GM19193 (cell line): ENCODE data around the gene PPM1E.

Experiments
- POLR2A ChIP-seq: IDR thresholded peaks from 4 replicates; pipeline ENCODE4 v1.6.1; 2011; ENCODE audit not compliant: insufficient read depth, insufficient read length; ENCODE audit errors: extremely low read depth

PPM1E gene

DNA sequence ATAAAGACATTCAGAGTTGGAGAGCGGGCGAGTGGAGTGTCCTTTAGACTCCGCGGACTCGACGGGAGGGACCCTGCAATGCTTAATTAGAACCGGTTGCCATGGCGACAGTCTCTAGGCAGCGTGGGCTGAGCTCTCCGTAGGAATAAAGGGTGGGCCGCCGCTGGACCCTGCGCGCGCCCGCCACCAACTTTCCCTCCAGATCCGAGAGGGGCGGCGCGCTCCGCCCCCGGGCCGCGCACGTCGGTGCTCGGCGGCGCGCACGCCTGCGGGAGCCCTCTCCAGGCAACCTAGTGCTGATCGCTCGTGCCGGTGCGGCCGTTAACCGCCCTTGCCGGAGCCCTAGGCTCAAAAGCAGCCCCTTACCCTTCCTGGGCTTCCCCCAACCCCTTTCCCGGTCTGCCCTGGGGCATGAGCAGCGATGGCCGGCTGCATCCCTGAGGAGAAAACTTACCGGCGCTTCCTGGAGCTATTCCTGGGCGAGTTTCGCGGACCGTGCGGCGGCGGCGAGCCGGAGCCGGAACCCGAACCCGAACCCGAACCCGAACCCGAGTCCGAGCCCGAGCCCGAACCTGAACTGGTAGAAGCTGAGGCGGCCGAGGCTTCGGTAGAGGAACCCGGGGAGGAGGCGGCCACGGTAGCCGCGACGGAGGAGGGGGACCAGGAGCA lies at the start of gene PPM1E:
TSS of gene PPM1E (plus strand) at position 278 of the 669 bp plus-strand sequence.
- TF ChIP-seq POLR2A, result no peak

DNA sequence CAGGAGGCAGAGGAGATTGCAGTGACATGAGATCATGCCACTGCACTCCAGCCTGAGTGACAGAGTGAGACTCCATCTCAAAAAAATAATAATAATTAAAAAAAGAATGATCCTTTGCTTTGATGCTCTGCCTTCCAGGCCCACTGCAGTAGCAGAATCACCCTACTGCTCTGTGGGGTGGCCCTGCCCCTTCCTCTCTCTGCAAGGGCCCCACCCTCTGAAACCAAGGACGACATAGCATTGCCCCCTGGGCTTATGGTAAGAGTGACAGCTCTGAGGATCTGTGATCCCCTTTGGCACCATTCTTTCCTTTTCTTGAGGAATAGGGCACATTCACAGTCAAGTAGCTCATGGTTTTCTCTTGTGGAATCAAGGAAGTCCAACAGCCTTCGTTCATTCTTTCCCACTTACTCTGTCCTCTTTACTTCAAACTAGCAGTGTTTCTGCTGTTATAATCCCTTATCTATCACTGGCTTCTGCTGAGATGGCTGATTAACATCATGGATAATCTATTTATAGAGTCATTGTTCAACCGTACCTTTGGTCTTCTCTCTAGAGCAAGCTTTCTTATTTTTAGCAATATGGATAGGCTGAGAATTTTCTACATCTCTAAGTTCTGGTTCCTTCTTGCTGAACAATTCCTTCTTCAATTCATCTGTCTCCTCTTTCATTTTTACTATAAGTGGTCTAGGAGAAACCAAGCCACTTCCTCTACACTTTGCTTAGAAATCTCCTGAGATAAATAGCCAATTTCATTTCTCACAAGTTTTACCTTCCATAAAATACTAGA lies 49.1 kb upstream of the PPM1E start:
- no peak for TF ChIP-seq POLR2A

DNA sequence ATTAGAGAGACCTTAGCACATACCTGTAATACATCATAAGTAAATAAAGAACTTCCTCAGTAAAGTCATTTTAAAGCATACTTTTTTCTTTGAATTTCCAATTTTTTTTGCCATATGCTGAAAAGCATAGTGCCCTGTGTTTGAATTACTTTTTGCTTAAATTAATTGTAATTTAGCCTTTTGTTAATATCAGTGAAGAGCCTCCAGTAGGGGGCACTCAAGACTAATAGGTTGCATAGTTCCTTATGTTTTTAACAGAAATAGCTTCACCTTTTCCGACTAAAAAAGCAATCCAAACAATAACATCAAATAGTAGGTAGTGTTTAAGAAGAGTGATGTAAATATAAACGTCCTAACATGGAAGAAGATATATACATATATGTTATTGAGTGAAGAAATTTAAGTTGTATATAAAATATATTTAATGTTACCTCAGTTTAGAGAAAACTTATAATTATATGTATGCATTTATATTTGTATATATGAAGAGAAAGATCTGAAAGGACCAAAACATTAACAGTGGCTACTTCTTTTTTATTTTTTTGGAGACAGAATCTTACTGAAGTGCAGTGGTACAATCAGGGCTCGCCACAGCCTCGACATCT lies 44.6 kb upstream of the PPM1E start:
- no peak for TF ChIP-seq POLR2A

DNA sequence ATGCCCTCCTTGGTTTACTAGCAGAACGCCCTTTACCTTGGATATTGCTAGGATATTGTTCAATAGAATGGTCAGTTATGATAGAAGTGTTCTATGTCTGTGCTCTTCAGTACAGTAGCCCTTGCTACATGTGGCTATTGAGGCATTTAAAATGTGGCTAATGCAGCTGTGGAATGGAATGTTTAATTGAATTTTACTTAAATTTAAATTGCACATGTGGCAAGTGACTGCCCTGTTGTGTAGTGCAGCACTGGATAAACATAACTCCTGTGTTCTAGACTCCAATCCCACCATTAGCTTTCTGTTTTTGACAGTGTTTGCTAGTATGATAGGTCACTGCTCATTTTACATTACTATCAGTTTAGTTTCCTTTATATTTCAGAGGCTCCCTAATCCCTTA lies 33.4 kb upstream of the PPM1E start:
- no peak for TF ChIP-seq POLR2A

DNA sequence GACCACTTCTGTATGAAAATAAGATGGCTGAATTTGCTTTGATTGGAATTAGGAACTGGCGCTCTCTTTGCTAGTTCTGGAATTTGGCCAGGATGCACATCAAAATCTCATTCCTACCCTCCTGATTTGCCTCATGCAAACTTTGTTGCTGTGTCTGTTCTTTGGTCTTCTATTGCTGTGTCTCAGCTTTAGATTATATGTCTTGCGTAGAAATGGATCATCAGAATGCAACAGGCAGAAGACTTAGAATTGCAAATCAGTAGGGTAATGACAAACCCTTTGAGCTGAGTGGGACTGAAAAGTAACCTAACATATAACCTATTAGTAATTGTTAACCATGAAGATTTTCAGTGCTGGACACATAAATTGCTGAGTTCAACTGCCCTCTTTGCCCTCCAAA lies 33.0 kb upstream of the PPM1E start:
- TF ChIP-seq POLR2A, result no peak

DNA sequence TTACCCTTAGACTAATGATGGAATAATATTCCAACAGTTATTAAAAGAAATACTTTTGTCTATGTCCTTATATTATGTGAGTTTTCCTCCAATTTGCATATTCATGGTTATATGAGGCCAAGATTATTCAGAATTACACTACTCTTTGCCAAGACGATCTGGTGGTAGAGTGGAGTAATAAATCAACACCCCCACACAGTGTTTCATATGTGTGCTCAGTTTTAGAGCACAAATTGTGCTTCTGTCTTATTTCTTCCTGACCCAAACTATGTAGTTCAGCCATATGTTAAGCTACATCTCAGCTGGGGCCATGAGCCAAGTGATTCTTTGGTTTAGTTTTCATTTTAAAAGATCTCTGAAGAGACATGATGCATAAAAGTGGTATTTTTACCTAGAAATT lies 26.9 kb upstream of the PPM1E start:
- no peak for TF ChIP-seq POLR2A

DNA sequence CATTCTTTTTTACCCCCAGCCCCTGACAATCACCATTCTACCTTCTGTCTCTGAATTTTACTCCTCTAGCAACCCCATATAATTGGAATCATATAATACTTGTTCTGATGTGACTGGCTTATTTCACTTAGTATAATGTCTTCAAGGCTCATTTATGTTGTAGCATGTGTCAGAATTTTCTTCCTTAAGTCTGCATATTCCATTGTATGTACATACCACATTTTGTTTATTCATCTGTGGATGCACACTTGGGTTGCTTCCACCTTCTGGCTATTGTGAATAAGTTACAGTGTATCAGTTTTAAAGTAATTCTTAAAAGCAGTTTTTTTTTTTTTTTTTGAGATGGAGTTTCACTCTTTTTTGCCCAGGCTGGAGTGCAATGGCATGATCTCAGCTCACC lies 24.7 kb upstream of the PPM1E start:
- TF ChIP-seq POLR2A, result no peak

DNA sequence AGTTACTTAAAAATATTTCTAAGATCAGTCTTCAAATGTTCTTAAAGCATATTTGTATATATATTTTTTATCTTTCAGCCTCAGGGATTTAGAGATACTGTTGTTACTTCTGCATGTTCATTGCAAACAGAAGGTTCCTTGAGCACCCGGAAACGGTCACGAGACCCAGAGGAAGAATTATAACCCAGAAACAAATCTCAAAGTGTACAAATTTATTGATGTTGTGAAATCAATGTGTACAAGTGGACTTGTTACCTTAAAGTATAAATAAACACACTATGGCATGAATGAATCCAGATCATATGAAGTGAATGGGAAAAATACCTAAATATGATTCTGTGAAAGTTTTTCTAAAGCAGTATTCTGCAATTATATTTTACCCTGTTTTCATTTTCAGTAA lies 21.6 kb upstream of the PPM1E start:
- no peak for TF ChIP-seq POLR2A

DNA sequence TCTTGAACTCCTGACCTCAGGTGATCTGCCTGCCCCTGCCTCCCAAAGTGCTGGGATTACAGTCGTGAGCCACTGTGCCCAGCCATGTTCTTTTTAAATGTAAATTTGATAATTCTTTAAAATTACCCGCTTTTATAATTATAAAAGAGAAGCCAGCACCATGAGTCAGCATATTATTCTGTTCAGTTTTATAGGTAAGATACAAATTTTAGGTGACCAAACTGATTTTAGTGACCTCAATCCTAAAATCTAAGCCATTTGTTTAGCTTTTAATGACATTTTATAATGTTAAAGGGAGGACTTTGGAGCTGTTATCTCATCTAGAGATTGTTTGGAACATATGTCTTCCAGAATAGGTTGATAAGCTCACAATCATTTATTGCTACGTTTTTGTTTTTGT lies 20.8 kb upstream of the PPM1E start:
- no peak for TF ChIP-seq POLR2A

DNA sequence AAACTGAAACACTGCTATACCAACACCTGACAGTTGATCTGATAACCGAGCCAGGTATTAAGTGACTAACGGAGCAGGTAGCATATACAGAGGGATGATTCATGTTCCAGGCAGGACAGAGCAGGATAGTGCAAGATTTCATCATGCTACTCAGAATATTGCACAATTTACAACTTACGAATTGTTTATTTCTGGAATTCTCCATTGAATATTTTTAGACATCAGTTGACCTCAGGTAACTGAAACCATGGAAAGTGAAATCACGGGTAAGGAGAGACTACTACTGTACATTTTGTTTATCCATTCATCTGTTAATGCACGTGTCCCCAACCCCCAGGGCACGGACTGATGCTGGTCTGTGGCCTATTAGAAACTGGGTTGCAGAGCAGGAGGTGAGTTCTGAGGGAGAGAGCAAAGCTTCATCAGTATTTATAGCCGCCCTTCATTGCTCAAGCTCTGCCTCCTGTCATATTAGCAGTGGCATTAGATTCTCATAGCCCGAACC lies 14.5 kb upstream of the PPM1E start:
- TF ChIP-seq POLR2A, result no peak

DNA sequence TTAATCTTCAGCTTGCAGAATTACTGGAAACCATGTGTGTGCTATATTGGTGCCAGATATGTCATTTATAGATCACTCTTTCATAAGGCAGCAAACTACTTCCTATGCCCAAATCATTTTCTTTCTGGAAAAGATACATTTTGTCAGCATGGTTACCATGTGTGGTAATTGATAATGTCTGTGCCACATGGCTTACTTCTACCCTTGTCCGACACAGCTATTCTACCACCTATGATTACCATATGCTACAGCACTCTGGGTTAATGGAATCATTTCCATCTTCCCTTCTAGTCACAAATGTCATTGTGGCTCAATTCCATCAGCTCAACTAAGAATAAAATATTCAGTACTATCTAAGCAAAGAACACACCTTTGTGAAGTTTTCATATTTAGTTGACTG lies 8.0 kb upstream of the PPM1E start:
- no peak for TF ChIP-seq POLR2A

DNA sequence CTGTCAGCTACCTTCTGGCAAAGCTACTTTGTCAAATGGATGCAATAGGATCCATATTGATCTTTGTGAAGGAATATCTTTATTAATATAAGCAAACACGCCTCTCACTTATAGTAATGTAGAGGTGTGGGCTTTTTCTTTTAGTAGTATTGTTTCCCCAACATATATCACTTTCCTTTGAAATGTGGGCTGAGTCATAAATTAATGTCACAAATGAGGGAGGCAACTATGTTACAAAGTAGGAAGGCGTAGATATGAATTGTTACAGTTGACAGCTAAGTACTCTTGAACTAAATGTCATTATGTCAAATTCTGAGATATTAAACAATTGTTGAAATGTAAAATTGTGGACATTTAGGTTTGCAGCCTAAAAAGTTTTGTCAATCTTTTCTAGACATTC lies 2.6 kb upstream of the PPM1E start:
- TF ChIP-seq POLR2A, result no peak

DNA sequence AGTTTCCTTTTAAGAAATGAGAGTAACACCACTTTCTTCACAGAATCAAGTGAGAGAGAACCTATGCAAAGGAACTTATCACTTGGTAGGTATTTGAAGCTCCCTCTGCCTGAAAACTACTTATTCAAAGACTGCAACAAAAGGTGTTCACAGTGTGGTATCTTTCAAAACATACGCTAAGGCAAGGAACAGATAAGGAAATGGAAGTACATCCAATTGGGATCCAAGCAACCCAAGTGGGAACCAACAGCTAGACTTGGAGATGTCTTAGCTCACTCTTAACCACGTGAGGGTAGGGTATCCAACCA lies 431 bp upstream of the PPM1E start:
- no peak for TF ChIP-seq POLR2A

DNA sequence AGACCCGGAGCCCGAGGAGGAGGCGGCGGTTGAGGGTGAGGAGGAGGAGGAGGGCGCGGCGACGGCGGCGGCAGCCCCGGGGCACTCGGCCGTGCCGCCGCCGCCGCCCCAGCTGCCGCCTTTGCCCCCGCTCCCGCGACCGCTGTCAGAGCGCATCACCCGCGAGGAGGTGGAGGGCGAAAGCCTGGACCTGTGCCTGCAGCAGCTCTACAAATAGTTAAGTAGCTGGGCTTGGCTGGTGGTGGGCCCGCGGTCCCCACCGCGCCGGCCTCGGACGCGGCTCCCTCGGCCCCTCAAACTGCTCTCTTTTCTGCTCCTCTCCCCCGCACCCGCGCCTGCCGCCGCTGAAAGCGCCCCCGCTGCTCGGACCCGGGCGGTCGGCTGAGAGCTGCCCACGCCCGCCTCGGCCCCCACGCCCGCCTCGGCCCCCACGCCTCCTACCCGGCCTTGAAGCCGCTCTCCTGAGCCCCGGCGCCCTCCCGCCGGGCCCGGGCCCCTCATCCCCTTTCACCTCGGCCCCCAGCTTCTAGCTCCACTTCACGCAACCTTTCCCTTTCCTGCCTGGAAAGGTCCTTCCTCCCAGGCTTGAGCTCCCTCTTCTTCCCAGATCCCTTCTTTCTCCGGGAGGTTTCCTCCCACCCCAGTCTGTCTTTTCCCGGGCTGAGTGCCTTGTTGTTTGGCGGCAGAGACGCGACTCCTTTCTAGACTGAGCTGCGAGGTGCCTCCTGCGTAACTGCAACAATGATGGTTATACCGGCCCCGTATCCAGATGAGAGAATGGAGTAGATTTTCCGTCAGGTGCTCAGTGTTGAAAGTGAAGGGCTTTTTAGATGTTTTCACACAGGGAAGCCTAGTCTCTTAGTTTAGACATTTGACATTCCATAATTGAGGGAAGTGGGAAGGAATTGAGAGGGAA lies 850 bp downstream of the PPM1E start:
- TF ChIP-seq POLR2A, result no peak

DNA sequence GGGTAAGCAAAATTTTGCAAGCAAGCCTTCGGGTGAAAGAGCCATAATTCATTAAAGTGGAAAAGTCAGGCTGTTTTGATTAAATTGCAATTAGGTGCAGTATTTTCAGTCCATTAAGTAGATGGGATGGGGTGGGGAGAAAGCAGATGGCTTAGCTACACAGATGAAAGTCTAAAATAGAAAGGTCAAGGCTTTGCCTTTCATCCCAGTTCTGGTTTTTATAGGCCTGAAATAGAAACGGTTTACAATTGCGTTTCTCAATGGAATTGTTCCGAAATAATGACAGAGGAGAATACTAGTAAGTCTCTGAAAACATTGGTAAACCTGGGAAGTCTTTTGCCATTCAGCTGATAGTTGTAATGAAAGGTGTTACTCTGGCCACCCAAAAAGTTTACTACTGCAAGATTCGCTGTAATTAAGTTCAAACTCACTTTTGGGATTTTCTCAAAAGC lies 1.5 kb downstream of the PPM1E start:
- no peak for TF ChIP-seq POLR2A
